ENCODE data around the gene RAB24. TPM values are rescaled to one million over a fixed set of nuclear protein-coding genes. Genes with fewer than 3 reads are reported as not detected.

RAB24 gene
- total and polyA plus RNA-seq, 2 of the 4 experiments (the other 2 are of a cell fraction) = 18.5 to 60.8 TPM

DNA sequence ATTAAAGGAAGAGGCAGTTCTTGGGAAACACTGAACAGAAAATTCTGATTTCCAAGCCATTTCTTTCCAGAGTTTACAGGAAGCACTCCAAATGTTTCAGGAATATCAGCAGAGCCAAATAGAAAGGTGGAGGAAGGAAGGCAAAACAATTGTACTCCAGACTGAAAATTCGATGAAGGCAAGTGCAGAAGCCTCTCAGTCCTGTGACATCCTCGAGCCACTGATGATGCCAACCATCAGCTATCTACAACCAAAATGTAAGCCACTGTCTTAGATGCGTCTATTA is 45.8 kb upstream of the RAB24 start:
- no peak overlapping the region for H2BK120ac ChIP-seq (ENCODE audit: low read depth, low read length)
- CTCF ChIA-PET = interaction anchor here (0.7 to 0.9 kb wide), 2 partner anchors 20 to 114 kb away, joined by 4 to 7 read pairs; no protein-coding TSS in a partner anchor
- peaks cover 7% of the 10 kb centered on the region; the same call in 1 of the 2 replicates for H3K36me3 ChIP-seq (ENCODE audit: control insufficient read depth, insufficient read depth, low read length)
- H3K4ac ChIP-seq (ENCODE audit: low read depth, low read length) = no peak overlapping the region
- TF ChIP-seq MAFK (IDR thresholded peaks at IDR 0.05; ENCODE audit: low read depth, low read length) = no peak
- TF ChIP-seq CHD1 (IDR thresholded peaks at IDR 0.05; ENCODE audit: low read depth, low read length) = no peak
- TF ChIP-seq CTCF (conservative IDR thresholded peaks at IDR 0.05; ENCODE audit: low read depth, low read length) = no peak
- no peak for TF ChIP-seq SMC3 (IDR thresholded peaks at IDR 0.05; ENCODE audit: low read depth, low read length)
- no peak for TF ChIP-seq RAD21 (IDR thresholded peaks at IDR 0.05; ENCODE audit: low read length)
- TF ChIP-seq ELK1 (IDR thresholded peaks at IDR 0.05; ENCODE audit: borderline replicate concordance, low read depth, low read length) = no peak
- no peak for TF ChIP-seq RCOR1 (IDR thresholded peaks at IDR 0.05; ENCODE audit: insufficient replicate concordance, low read length)
- no peak for TF ChIP-seq BHLHE40 (IDR thresholded peaks at IDR 0.05; ENCODE audit: low read depth, low read length)
- TF ChIP-seq POLR2A (IDR thresholded peaks at IDR 0.05; ENCODE audit: low read depth, low read length) = no peak
- no peak overlapping the region for H2BK5ac ChIP-seq (ENCODE audit: low read depth, low read length, poor library complexity, severe bottlenecking)
- no peak overlapping the region for H4K91ac ChIP-seq (ENCODE audit: insufficient read depth, low read depth, low read length)
- no peaks in the 10 kb centered on the region for H3K27me3 ChIP-seq (ENCODE audit: control insufficient read depth, insufficient read depth, low read length)
- H2AK9ac ChIP-seq (replicated peaks; ENCODE audit: low read depth, low read length, poor library complexity) = no peak overlapping the region
- no peak overlapping the region for H2BK20ac ChIP-seq (ENCODE audit: low read depth, low read length)
- DNase-seq (no peak), ATAC-seq (ENCODE audit: low read depth) (no peak)
- H3K14ac ChIP-seq (replicated peaks; ENCODE audit: low read depth, low read length) = no peak overlapping the region
- no peak overlapping the region; the same call in 1 of the 2 replicates for H3K4me2 ChIP-seq (ENCODE audit: low read depth, low read length)
- in situ Hi-C loops (cut with MboI; ENCODE audit: low sequenced_read_pairs) = no loop called here
- WGBS, 2 experiments (ENCODE audit: extremely low coverage in 2 of 2, insufficient read length in 1 of 2) = 80% methylated on average over 1 of the region's 3 CpGs; no CpG with 5 or more reads in 1 of the 2 experiments
- no peak overlapping the region for H3K18ac ChIP-seq (ENCODE audit: low read depth, low read length)
- POLR2A ChIA-PET (ENCODE audit: unreplicated experiment) = no interaction called here
- H4K20me1 ChIP-seq (ENCODE audit: insufficient read depth, low read length) = peaks cover 12% of the 10 kb centered on the region
- H3K9me1 ChIP-seq (ENCODE audit: insufficient read depth, low read length) = peaks cover 10% of the 10 kb centered on the region; the same call in 1 of the 2 replicates
- H4K8ac ChIP-seq (ENCODE audit: low read depth in 2 of 2, low read length in 2 of 2) = no peak overlapping the region
- no peak overlapping the region for H3K23ac ChIP-seq (ENCODE audit: low read depth, low read length)
- H4K5ac ChIP-seq (ENCODE audit: low read depth, low read length) = no peak overlapping the region
- H3K79me1 ChIP-seq (ENCODE audit: low read depth in 1 of 2, low read length in 2 of 2) = peaks cover 40 to 46% of the 10 kb centered on the region in 2 experiments
- H3K27ac ChIP-seq (ENCODE audit: insufficient read depth, low read length) = no peak overlapping the region
- intact Hi-C loops (cut with micrococcal nuclease) = no loop called here
- H2AK5ac ChIP-seq (ENCODE audit: low read depth, low read length) = no peak overlapping the region
- H3K4me3 ChIP-seq (ENCODE audit: insufficient read depth, low read depth, low read length) = no peak overlapping the region
- dilution Hi-C loops (cut with HindIII; ENCODE audit: low sequenced_read_pairs, unreplicated experiment) = no loop called here
- H3K9me3 ChIP-seq (ENCODE audit: control insufficient read depth, insufficient read depth, low read length) = no peaks in the 10 kb centered on the region
- H3K4me1 ChIP-seq (ENCODE audit: control insufficient read depth, insufficient read depth, low read length) = peaks cover 24% of the 10 kb centered on the region
- H3K9ac ChIP-seq (ENCODE audit: low read depth, low read length) = no peak overlapping the region
- H2AFZ ChIP-seq (replicated peaks; ENCODE audit: low read length, poor library complexity) = no peak overlapping the region
- H3K56ac ChIP-seq (ENCODE audit: extremely low read depth, insufficient read depth, low read length) = no peak overlapping the region
- TSS peak; percentile 27 for BruUV-seq (replicated peaks)
- H2BK15ac ChIP-seq (ENCODE audit: low read depth, low read length) = no peak overlapping the region
